Dedifferentiated amniotic fluid mesenchymal stem cell (primary cell): Measurements from ENCODE around the gene ZDHHC5.
"Not testable (repeated sequence)": the region's sequence is repeated elsewhere in the genome, so short reads cannot be mapped to it uniquely, and the experiment has no call there.

Source experiments
- DNase-seq: peaks from one replicate; pipeline ENCODE4 v3.0.0-alpha.2; 2016; ENCODE audit errors: extremely low spot score

Gene ZDHHC5

DNA sequence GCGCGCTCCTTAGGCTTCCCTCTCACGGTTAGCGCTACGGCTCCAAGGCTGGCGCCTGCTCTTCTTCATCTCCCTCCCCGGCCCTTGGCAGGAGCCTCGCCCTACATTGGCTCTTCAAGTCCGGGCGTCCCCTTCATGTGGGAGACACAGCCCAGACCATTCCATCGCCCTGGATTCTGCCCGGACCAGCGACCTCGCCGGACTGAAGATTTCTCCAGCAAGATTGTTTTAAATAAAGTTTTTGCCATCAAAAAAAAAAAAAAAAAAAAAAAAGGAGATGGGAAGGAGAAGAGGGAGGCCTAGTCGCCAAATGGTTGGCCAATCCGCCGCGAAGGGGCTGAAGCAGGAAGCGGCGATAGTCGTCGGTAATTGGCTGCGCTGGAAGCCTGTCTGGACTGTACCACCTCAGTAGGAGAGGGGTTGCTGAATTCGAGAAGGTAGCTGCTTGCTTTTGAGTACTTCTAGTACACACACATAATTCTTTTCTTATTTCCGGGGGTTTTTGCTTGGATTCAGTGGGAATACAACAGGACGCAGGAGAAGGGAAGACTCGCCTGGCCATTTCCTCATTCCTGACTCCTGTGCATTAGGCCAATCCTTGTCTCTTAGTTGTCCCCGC lies 688 bp upstream of the ZDHHC5 start:
- DNase-seq: peak; percentile 99

- no peak for DNase-seq
Observed at GRCh38 chr11:57668434-57668782, 494 bp downstream of the ZDHHC5 start.

DNA sequence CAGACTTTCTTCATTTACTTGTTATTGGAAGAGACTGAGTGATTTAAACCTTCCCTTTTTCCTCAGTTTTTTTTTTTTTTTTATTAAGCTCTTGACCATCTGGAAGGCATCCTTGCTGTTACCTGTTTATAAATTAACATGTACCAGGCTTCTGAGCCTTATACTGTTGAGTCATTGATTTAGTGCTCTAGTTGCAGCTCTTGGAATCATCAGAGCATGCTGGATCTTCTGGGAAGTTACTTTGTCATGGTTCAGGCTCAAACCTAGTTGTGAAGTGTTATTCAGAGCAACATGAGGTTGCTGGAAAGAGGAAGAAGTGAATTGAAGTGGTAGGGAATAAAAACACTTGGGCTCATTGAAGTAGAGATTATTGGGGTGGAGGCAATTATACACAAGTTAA lies 6.3 kb downstream of the ZDHHC5 start:
- no peak for DNase-seq

- DNase-seq: no peak
Observed at GRCh38 chr11:57675176-57675941, 7.4 kb downstream of the ZDHHC5 start.

DNA sequence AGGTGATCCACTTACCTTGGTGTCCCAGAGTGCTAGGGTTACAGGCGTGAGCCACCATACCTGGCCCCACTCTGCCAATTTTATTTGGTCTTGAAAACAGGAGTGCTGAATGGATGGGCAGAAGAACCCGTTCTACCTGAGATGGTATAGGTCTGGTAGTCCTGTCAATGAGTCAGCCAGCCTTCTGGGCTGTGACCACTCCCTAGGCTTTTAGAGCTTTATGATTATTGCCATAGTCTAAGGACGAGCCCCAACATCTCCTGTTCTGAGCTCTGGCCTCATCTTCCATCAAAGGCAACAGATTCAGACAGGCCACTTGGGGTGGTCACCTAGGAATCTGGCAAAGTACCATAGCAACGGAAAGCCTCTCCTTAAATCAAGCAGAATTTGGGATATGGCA lies 11.5 kb downstream of the ZDHHC5 start:
- DNase-seq: no peak

DNA sequence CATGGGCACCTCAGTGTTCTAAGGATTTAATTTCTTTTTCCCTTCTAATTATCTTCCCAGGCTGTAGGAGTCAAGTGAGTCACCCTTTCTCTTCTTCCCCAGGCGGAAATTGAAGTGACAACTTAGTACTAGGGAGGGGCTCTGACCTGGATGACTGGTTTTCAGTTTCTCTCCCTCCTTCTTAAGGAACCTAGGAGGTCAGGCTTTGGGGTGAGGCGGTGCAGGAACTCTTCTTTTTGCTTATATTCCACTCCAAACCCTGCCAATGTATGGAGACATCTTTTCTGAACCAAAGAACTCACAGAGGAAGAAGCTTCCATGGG lies 12.6 kb downstream of the ZDHHC5 start:
- DNase-seq: no peak

DNA sequence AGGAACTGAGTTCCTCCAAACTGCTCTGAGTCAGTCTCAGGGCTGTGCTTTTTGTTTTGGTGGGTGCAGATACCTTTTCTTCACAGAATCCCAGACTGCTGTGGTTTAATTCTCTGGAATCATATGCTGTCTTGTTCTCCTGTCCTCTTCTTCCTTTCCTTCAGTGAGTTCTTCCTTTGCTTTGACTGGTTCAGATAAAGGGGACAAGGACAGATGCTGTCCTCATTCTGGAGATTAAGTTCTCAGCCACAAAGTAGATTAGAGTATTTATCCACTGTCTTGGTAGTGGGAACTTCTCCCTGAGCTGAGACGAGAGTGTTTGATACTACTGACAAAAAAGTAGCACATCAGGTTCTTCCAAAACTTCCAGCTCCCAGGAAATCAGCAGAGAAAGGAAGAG lies 13.3 kb downstream of the ZDHHC5 start:
- no peak for DNase-seq

- DNase-seq: not testable (repeated sequence)
Observed at GRCh38 chr11:57690474-57690873, 22.6 kb downstream of the ZDHHC5 start.

- DNase-seq: no peak
Observed at GRCh38 chr11:57698843-57699365, 31.0 kb downstream of the ZDHHC5 start.

- DNase-seq: no peak
Observed at GRCh38 chr11:57699813-57700212, 31.9 kb downstream of the ZDHHC5 start.

- no peak for DNase-seq
Observed at GRCh38 chr11:57700425-57700824, 32.5 kb downstream of the ZDHHC5 start.

DNA sequence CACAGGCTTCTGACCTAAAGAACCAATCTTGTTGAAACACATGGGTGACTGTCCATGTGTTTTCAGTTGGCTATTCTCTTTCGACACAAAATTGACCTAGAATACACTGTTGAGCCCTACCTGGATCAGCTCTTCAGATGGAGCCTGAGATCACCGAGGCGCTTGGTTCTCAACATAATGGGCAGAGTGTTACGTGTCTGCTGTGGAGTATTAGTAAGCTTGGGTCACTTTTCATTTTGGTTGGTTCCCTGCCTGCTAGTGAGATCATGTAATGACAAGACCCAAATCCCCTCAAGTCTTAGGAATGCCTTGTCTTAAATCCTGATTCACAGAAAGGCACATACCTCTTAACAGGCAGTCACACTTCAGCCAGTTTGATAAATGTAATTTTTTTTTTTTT lies 35.4 kb downstream of the ZDHHC5 start:
- DNase-seq: no peak

- DNase-seq: no peak
Observed at GRCh38 chr11:57704932-57705331, 37.0 kb downstream of the ZDHHC5 start.

DNA sequence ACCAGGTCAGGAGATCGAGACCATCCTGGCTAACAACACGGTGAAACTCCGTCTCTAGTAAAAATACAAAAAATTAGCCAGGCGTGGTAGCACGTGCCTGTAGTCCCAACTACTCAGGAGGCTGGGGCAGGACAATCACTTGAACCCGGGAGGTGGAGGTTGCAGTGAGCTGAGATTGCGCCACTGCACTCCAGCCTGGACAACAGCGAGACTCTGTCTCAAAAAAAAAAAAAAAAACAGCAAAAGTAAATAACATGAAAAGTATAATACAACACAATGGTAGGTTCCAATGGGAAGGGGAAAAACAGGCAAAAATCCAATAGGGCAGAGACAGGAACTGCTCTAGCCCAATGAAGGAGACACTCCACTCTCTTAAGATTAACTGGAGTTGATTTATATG lies 37.5 kb downstream of the ZDHHC5 start:
- not testable (repeated sequence) for DNase-seq

- DNase-seq: no peak
Observed at GRCh38 chr11:57709802-57710367, 42.0 kb downstream of the ZDHHC5 start.

- DNase-seq: peak; percentile 20
Observed at GRCh38 chr11:57711414-57712255, 43.7 kb downstream of the ZDHHC5 start, which contains the start of gene MED19. MED19 (minus strand) TSS chr11:57712215; CDS start chr11:57712179, 36 bp downstream.

- peak; percentile 99 for DNase-seq
Observed at GRCh38 chr11:57712256-57713150, 44.6 kb downstream of the ZDHHC5 start, which contains the start of gene TMX2. TMX2 (plus strand) TSS chr11:57712593; CDS start chr11:57712619, 26 bp downstream.

DNA sequence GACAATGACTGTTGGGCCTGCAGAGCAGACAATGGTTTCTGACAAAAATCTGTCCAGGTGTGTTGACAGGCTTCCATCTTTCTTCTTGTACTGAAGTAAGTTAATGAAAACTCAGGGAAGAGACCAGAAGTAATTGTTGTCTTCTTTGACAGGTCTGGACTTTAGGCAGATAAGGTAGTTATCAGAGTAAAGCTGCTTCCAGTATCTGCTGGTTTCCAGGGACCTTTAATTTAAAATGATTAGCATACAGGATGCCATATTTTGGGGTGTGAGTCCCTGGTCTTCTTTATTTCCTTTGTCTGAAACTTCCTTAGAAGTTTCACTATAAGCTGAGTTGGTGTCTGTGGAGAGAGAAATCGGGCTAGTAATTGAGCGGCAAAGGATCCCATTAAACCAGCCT lies 45.9 kb downstream of the ZDHHC5 start:
- DNase-seq: no peak

GRCh38 chr11:57716726-57717125 lies 48.8 kb downstream of the ZDHHC5 start:
- DNase-seq: not testable (repeated sequence)

DNA sequence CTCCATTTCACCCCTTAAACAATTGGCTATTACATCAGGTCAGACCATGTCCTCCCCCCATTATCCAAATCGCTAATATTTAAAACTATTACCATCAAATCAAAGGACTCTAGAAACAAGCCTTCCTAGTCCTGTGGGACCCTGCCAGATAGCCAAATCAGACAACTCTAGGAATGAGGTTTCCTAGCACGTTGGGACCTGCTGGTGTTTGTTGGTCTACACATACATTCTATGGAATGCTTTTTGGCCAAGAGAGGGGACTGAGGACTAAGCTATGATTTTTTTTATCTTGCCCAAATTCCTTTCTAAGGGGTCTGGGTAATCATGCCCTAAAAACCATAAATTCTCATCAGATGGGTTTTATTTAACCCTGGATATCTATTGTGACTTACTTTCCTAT lies 59.3 kb downstream of the ZDHHC5 start:
- no peak for DNase-seq

GRCh38 chr11:57728829-57729228 lies 60.9 kb downstream of the ZDHHC5 start:
- DNase-seq: no peak
